NCI-H1417 treated with DMSO at 0.1 percent for 48 hours (cell line): Measurements from ENCODE around the gene PAFAH2.
"Not testable (repeated sequence)": the region's sequence is repeated elsewhere in the genome, so short reads cannot be mapped to it uniquely, and the experiment has no call there.

Source experiments
- DNase-seq: peaks from one replicate; lab custom pipeline; 2025; lab: John Stamatoyannopoulos, UW

PAFAH2 gene

DNA sequence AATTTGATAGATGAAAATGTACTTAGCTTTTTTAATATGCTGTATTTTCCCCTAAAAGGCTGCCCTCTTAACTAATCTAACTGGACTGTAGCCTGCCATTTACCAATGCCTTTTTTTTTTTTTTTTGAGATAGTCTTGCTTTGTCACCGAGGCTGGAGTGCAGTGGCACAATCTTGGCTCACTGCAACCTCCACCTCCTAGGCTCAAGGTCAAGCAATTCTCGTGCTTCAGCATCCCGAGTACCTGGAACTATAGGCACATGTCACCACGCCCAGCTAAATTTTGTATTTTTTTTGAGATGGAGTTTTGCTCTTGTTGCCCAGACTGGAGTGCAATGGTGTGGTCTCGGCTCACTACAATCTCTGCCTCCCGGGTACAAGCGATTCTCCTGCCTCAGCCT, 18.7 kb downstream of the PAFAH2 start:
- DNase-seq: no peak

- DNase-seq: no peak
These were observed 19.5 kb downstream of the PAFAH2 start for GRCh38 chr1:25978403-25978802.

DNA sequence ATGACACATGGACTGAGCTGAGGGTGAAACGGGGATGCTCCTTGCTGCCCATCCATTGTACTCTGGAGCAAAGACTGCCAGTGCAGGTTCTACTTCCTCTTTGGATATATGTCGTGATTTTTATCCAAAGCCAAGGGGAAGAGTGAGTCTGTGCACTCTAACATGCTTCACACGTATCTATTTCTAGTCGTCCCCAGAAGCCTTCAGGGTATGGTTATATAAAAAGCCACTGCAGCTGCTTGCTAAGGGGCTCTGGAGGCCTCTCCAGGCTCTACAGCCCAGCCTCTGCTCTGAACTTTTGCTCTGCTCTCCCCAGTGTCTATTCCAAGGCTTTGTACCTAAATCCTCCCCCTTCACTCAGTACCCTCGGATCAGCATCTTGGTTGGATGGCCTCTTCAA, 20.1 kb downstream of the PAFAH2 start:
- DNase-seq: no peak

DNA sequence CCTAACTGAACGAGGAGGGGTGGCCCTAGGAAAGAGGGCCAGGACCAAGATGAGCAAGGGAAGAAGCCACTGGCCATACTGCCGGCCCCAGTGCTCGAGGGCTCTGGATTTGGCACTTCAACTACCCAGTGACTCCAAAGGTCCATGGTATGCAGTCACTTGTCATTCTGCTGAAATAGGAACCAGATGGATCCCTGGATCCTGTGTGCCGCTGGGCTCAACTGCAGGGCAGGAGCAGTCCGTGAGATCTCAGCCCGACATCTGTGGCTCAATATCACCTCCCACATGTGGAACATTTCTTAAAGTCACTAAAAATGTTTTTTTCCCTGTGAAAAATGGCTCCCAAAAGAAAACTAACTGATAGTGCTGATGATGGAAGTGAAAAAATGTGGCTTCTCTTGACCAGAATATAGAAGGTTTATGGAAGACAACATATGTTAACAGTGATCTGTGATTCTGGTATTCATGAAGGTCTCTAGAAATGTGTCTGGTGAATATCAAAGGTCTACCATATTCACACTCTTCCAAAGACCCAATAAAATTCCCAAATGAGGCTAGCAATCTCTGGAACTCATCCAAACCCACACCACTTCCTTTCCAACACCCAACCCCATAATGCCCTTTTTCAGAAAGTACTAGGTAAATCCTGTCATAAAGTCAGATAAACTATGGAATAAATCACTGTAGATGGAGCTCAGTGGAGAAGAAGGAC, 24.1 kb downstream of the PAFAH2 start:
- no peak for DNase-seq

DNA sequence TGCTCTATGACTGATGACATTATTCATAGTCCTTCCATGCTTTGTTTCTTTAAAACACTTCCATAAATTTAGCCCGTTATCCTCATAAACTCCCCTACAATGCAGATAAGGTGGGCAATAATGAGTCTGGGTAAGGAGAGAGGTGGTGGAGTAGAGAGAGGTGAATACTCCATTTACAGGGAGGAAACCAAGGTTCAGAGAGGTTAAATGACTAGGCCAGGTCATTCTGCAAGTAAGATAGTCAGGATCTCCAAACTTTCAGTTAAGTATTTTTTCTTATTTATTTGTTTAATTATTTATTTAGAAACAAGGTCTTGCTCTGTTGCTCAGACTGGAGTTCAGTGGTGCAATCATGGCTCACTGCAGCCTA, 26.1 kb downstream of the PAFAH2 start:
- no peak for DNase-seq

DNA sequence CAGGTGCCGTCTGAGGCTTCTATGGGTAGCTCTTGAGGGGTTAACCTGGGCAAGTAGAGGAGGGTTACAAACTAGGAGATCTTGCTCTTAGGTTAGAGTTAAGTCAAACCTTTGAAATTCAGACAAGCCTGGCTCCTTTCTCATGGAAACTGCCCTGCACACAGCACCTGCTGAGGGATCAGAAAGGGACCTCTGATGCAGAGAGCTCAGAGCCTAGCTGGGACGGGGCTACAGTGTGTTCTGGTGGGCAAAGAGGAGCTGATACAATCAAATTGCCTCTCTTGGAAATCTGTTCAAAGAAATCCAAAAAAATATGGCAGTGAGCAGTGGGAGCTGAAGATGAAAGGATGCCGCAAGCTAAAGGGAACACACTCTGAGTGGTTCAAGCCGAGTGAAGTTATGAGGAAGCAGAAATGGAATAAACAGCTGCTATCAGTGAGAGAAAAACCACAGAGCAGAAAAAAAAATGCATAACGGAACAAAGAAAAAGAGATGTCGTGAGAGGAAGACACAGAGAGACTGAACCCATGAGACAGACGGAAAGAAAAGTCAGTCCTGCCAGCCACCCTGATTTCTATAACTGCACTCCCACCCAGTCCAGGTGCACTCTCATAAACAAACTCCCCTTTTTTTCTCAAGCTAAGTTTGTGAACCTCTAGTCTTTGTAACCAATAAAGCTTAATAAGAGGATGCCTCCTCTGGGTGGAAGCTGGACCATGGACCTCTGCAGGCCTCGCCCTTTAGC, 26.6 kb downstream of the PAFAH2 start:
- DNase-seq: no peak

DNA sequence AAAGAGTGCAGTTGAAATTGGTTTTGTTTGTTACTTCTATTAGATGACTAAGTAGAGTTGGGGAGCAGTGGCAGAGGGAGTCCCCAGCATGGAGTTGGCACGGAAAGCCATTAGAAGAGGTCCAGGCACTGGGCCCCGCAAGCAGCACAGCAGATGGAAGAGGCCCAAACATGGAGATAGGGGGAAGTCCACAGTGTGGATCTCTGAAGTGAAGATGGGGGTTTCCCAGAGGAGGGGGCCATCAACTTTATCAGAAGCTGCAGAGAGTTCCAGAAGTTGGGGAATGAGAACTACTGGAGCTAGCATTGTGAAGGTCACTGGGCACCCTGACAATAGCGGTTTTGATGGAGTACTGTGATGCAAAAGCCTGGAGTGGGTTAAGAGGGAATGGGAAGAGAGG, 30.6 kb downstream of the PAFAH2 start:
- no peak for DNase-seq

GRCh38 chr1:25959611-25960010, 38.3 kb downstream of the PAFAH2 start:
- DNase-seq: no peak

DNA sequence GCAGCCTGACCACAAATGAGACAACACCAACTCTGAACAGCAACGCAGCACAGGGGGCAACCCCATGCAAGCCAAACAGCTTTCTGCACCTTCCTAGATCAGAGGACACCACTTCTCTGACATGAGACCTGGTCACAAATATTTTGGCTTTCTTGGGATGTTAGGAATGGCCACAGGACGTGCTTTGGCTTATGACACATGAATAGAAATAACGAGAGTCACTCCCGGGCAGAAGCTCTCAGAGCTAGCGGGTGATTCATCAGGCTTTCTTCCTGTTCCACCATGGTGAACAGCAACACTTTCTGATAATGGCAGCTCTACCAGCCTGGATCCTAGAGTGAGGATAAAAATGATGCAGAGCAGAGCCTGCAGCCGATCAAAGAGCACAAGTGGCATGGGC, 39.4 kb downstream of the PAFAH2 start:
- DNase-seq: no peak

- no peak for DNase-seq
These were observed 42.3 kb downstream of the PAFAH2 start for GRCh38 chr1:25955553-25955952.

GRCh38 chr1:25954282-25954938, 43.5 kb downstream of the PAFAH2 start:
- DNase-seq: no peak

DNA sequence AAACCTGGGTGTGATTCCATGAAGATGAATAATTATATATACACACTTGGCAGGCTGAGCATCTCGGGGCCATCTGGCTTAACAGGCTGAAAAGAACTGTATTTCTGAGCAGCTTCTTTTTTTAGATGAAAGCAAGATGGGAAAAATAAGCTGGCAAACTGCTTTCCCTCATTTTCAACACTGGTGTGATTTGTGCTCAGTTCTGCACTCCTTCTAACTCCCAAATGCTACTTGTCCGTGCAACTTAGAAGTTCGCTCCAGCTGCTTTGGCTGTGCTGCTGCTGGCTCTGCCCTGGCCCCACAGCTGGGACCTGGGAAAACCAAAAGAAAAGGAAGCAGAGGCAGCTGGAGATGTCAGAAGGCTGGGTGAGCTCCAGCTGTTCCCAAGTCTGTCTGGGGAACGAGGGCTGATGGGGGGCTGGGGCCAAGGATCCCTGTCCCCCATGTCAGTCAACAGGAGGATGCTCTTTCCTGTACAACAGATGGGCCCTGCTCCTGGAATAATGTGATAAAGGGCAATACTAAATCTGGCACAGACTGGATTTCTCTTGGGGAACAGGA, 44.9 kb downstream of the PAFAH2 start:
- no peak for DNase-seq

DNA sequence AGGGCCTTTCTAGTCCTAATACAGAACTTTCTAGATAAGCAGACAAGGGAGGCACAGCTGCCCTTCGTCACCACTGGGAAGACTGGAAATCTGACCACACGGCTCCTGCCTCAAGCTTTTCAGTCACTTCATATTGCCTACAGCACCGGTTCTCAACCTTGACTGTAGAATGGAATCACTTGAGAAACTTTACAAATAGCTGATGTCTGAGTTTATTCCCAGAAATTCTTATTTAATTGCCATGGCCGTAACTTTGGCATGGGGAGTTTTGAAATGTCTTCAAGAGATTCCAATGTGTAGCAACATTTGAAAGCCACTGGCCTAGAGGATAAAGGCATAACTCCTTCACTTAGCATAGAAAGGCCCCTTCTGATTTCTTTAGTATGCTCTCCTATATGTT, 49.2 kb downstream of the PAFAH2 start:
- no peak for DNase-seq

- no peak for DNase-seq
These were observed 50.8 kb downstream of the PAFAH2 start for GRCh38 chr1:25947027-25947426.

DNA sequence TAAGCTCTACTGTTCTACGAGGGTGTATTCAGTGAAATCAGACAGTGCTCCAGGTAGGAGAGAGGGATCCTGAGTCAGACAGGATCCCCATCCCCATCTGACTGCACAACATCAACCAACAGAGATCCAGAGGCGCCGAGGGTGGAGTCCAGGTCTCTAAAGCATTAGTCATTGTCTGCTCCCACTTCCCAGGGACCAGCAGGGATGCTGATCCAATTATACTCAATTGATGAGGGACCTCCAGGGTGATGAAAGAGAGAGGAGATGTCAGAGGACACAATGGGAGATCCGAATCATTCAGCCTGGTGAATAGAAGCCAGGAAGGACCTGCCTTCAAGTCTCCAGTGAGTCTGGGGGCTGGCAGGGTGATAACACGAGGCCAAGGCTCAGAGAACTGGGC, 52.1 kb downstream of the PAFAH2 start:
- no peak for DNase-seq

- DNase-seq: no peak
These were observed 52.9 kb downstream of the PAFAH2 start for GRCh38 chr1:25944986-25945385.

- DNase-seq: not testable (repeated sequence)
These were observed 54.4 kb downstream of the PAFAH2 start for GRCh38 chr1:25943511-25943910.

GRCh38 chr1:25936947-25937346, 60.9 kb downstream of the PAFAH2 start:
- DNase-seq: no peak

GRCh38 chr1:25933479-25934365, 64.1 kb downstream of the PAFAH2 start:
- DNase-seq: no peak

DNA sequence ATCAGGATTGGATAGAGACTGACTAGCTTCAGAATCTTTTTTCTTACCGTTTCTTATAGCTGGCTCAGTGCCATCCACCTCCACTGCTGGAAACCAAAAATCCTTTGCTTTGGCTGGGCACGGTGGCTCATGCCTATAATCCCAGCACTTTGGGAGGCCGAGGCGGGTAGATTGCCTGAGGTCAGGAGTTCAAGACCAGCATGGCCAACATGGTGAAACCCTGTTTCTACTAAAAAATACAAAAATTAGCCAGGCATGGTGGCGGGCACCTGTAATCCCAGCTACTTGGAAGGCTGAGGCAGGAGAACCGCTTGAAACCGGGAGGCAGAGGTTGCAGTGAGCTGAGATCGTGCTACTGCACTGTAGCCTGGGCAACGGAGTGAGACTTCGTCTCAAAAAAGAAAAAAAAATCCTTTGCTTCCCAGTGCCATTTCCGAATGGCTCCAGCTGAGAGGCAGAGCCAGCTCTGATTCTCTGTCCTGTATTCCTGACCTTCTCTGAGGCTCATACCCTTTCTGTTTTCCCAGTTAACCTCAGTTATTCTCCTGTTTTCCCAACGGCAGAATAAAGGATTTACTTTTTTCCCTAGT, 65.0 kb downstream of the PAFAH2 start:
- DNase-seq: not testable (repeated sequence)

- DNase-seq: no peak
These were observed 65.5 kb downstream of the PAFAH2 start for GRCh38 chr1:25932321-25932720.

DNA sequence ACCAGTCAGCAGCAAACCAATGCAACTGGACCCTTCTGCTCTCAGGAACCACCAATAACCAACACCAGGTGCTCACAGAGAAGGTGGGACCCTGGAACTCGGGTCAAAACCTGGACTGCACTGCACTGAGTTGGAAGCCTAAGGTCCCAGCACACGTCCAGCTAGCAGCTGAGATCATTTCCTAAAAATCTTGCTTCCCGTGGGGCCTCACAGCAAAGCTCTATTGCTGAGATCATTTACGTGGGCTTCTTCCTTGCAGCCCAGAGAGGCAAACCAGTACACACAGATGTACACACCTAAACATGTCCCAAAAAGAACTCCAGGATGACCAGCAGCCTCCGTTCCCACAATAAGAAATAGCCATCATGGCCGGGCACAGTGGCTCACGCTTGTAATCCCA, 68.8 kb downstream of the PAFAH2 start:
- no peak for DNase-seq
